Muscle layer of duodenum (tissue), 2 donors: ENCODE data around the gene ZNF678.
"Not testable (repeated sequence)": the region's sequence is repeated elsewhere in the genome, so short reads cannot be mapped to it uniquely, and the experiment has no call there.

Experiments
- H3K27ac ChIP-seq: one replicate; pipeline ENCODE4 v1.7.0; 2013; ENCODE audit warnings: mild to moderate bottlenecking, low read length
- H3K27me3 ChIP-seq: one replicate; pipeline ENCODE4 v1.7.0; 2013; ENCODE audit warnings: low read depth, mild to moderate bottlenecking, control low read depth, low read length
- H3K36me3 ChIP-seq, 2 donors: one replicate each; pipeline ENCODE4 v1.7.0; 2013; ENCODE audit warnings: low read length in 2 of 2, control low read depth in 1 of 2, mild to moderate bottlenecking in 1 of 2; ENCODE audit not compliant: insufficient read depth in 2 of 2, control insufficient read depth in 1 of 2
- H3K4me1 ChIP-seq, 2 donors: one replicate each; pipeline ENCODE4 v1.7.0; 2013; ENCODE audit warnings: low read length in 2 of 2, mild to moderate bottlenecking in 2 of 2, control low read depth in 1 of 2, moderate library complexity in 1 of 2; ENCODE audit not compliant: insufficient read depth in 2 of 2, control insufficient read depth in 1 of 2
- H3K4me3 ChIP-seq, 2 donors: one replicate each; pipeline ENCODE4 v1.7.0; 2013; ENCODE audit warnings: low read length in 2 of 2, low read depth in 1 of 2, mild to moderate bottlenecking in 1 of 2
- H3K9me3 ChIP-seq, 2 donors: one replicate each; pipeline ENCODE4 v1.7.0; 2013; ENCODE audit warnings: low read length in 2 of 2, control low read depth in 1 of 2, mild to moderate bottlenecking in 1 of 2; ENCODE audit not compliant: control insufficient read depth in 1 of 2
- donor health status: healthy.

ZNF678 gene

DNA sequence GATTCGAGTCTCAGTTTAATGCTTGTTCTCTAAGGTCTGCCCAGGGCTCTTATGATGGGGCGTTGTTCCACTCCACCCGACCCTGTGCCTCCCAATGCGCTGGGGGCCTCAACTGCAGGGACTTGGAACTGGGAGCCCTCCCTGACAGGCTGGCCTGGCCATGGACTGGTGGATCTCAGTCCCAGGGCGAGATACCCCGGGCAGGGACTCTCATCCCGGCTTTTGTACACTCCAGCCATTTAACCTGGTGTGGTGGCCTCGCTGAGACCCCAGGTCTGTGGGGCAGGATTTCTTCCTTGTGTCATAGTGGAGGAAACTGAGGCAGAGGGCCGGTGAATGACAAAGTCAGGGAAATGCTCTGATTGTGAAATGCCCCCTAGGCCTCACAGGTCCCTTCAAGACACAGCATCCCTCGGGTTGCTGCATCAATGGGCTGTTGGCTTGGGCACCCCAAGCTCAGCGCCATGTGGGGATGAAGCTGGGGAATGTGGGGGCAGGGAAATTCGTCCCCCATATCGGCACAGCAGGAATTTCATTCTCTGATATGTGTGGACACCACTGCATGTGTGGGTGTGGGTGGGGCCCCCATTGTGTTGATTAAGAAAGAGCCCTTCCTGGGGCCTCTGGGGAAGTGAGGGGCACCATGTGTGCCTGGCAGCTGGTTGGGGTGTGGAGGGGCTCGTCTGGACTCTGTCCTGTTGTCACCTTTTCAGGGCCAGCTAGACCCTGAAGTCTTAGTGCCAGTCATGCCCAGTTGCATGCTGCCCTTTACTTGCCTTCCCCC is 19.9 kb upstream of the ZNF678 start:
- Histone ChIP-seq H3K4me1 (peaks cover 0 to 6% of the 10 kb centered on the region in 2 donors), H3K9me3 (no peaks in the 10 kb centered on the region), H3K36me3 (no peaks in the 10 kb centered on the region), H3K4me3 (no peak overlapping the region), H3K27me3 (no peaks in the 10 kb centered on the region), H3K27ac (no peak overlapping the region)

DNA sequence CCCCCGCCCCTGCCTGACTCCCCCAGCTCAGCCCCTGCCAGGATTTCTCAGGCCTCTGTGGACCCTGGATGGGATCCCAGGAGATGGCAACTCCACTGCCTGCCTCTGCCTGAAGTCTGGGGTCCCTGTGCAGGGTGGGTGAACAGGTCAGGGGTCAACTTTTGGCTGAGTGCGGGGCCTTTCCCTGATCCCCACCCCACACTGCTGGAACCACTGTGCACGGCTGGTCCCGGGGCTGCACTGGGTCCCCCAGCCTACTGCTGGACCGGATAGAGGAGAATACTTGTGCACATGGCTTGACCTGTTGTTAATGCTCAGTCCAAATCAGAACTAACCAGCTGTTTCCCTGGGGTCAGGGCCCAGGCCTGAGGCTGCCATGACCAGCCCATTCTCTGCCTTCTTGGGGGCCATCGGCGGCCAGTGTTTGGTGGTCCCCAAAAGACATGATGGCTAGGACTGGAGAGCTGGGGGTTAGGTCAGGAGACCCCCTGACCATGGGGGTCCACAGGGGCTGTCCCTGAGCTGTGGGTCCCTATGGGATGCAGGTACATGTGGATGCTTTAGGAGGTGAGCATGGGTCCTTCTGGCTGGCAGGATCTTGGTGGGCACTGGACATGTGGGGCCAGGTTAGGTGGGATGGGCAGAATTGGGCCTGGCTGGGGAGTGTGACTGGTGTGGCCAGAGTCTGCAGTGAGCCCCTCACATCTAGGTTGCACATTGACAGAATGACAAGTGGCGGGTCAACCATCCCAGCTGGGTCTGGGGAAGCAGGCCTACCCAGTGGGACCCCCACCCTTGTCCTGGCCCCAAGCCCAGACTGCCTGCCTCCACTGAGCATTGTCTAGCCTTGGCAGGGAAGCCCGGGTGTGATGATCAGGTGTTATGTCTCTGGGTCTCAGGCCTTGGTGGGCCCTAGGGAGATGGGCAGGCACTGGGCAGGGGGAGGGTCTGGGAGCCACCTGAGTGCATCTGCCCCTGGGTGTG is 19.0 kb upstream of the ZNF678 start:
- Histone ChIP-seq H3K9me3 (no peaks in the 10 kb centered on the region), H3K4me3 (no peak overlapping the region), H3K4me1 (peaks cover 0 to 6% of the 10 kb centered on the region in 2 donors), H3K27me3 (no peaks in the 10 kb centered on the region), H3K36me3 (no peaks in the 10 kb centered on the region), H3K27ac (no peak overlapping the region)

DNA sequence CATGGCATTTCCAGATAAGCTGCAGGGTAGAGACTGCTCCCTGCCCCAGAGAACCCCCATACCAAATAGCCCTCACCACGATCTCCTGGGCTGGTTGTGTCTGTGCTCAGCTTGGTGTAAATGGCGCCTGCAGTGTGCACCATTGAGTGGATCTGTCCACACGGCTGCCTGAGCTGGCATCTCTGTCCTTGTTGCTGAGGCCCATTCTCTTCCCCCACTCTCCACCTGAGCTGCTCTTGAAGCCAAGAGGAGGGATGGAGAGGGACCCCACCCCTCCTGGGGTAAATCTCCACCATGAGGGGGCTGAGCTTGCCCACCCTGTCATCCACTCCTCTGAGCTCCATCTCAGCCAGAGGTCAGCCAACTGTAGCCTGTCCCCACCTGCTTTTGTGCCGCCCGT is 18.0 kb upstream of the ZNF678 start:
- no peaks in the 10 kb centered on the region for H3K9me3 ChIP-seq
- peaks cover 0 to 6% of the 10 kb centered on the region in 2 donors for H3K4me1 ChIP-seq
- H3K27me3 ChIP-seq = no peaks in the 10 kb centered on the region
- H3K4me3 ChIP-seq = no peak overlapping the region
- H3K36me3 ChIP-seq = no peaks in the 10 kb centered on the region
- H3K27ac ChIP-seq = no peak overlapping the region

DNA sequence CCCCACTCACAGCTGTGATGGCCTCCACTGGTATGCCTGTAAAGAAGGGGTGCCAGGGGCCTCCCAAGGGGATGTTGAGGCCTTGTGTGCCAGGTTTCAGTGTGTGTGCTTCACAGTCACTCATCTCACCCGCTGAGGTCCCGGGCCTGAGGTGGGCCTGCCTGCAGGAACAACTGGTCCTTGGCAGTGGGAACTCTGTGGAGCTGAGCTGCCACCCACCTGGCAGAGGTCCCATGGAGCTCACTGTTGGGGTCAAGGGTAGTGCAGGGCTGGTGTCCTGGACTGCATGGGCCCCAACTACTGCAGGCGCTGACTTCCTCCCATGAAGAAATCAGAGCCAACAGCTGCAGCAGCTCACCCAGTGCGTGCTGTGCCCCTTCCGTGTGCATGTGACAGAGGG is 17.3 kb upstream of the ZNF678 start:
- no peaks in the 10 kb centered on the region for H3K9me3 ChIP-seq
- no peak overlapping the region for H3K4me3 ChIP-seq
- H3K27me3 ChIP-seq = no peaks in the 10 kb centered on the region
- no peak overlapping the region for H3K27ac ChIP-seq
- peaks cover 0 to 6% of the 10 kb centered on the region in 2 donors for H3K4me1 ChIP-seq
- H3K36me3 ChIP-seq = no peaks in the 10 kb centered on the region

DNA sequence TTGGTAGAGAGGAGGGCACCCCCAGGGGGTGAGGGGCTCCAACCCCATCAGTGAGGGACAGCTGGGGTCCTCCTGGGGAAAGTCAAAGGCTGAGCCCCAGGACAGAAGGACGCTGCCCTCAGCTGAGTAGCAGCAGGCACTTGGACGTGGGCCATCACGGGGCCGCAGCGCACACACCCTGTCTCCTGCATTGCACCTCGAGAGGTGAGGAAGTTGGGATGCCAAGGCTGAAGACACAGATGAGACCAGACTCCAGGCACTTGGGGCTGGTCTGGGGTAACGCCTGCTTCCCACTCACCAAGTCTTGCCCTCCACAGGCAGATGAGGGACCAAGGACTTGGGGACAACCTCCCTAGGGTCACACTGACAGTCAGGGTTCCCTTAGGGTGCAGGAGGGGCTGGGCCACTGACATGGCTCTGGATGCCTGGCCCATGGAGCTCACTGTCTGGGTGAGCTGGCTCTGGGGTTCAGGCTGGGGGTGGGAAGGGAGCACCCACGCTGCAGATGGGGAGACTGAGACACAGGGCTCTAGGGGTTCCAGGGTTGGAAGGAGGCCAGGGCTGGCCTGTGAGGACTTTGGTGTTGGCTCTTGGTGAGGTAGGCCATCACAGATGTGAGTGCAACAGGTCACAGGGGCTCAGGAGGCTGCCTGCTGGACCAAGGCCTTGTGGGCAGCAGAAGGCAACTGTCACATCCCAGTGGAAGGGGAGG is 16.6 kb upstream of the ZNF678 start:
- H3K4me3 ChIP-seq = no peak overlapping the region
- H3K27ac ChIP-seq = no peak overlapping the region
- no peaks in the 10 kb centered on the region for H3K36me3 ChIP-seq
- H3K9me3 ChIP-seq = no peaks in the 10 kb centered on the region
- H3K27me3 ChIP-seq = no peaks in the 10 kb centered on the region
- H3K4me1 ChIP-seq = peaks cover 0 to 1% of the 10 kb centered on the region in 2 donors

- no peaks in the 10 kb centered on the region for H3K36me3 ChIP-seq
- peaks cover 0 to 2% of the 10 kb centered on the region in 2 donors for H3K9me3 ChIP-seq
- H3K4me1 ChIP-seq = no peaks in the 10 kb centered on the region
- no peak overlapping the region for H3K4me3 ChIP-seq
- H3K27me3 ChIP-seq = no peaks in the 10 kb centered on the region
- H3K27ac ChIP-seq = no peak overlapping the region
Measured at GRCh38 chr1:227547310-227548118, 15.8 kb upstream of the ZNF678 start.

- Histone ChIP-seq H3K9me3 (peaks cover 0 to 2% of the 10 kb centered on the region in 2 donors), H3K4me1 (no peaks in the 10 kb centered on the region), H3K4me3 (no peak overlapping the region), H3K27me3 (no peaks in the 10 kb centered on the region), H3K36me3 (no peaks in the 10 kb centered on the region), H3K27ac (no peak overlapping the region)
Measured at GRCh38 chr1:227548119-227548397, 15.3 kb upstream of the ZNF678 start.

DNA sequence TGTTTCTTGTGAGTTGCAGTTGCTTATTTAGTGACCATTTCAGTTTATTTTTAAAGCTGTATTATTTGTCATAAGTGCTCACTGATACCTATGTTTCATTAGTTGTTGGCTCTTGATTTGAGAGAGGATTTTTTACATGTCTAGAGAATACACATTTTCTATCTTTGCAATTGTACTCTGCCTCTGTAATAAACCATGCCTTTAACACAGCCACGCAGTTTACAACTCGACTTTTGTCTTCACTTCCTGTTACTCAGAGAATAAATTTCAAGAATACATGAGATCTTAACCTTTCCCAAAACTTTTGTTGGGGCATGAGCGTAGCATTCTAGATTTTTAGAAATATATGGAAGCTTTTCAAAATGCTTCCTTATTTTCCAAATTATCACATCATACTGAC is 14.9 kb upstream of the ZNF678 start:
- no peaks in the 10 kb centered on the region for H3K4me1 ChIP-seq
- no peak overlapping the region for H3K4me3 ChIP-seq
- H3K36me3 ChIP-seq = no peaks in the 10 kb centered on the region
- H3K9me3 ChIP-seq = peaks cover 0 to 2% of the 10 kb centered on the region in 2 donors
- no peaks in the 10 kb centered on the region for H3K27me3 ChIP-seq
- no peak overlapping the region for H3K27ac ChIP-seq

- Histone ChIP-seq H3K4me1 (no peaks in the 10 kb centered on the region), H3K27me3 (no peaks in the 10 kb centered on the region), H3K9me3 (peaks cover 0 to 2% of the 10 kb centered on the region in 2 donors), H3K27ac (no peak overlapping the region), H3K36me3 (no peaks in the 10 kb centered on the region), H3K4me3 (no peak overlapping the region)
Measured at GRCh38 chr1:227549892-227550291, 13.5 kb upstream of the ZNF678 start.

DNA sequence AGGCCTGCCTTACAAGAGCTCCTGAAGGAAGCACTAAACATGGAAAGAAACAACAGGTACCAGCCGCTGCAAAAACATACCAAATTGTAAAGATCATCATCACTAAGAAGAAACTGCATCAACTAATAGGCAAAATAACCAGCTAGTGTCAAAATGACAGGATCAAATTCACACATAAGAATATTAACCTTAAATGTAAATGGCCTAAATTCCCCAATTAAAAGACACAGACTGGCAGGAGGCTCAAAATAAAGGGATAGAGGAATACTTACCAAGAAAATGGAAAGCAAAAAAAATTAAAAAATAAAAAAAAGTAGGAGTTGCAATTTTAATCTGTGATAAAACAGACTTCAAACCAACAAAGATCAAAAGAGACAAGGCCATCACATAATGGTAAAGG is 11.5 kb upstream of the ZNF678 start:
- not testable (repeated sequence) for H3K4me1 ChIP-seq

More for the DNA sequence above, 11.5 kb upstream of the ZNF678 start:
- H3K4me3 ChIP-seq, H3K27me3 ChIP-seq, H3K27ac ChIP-seq, H3K9me3 ChIP-seq, H3K36me3 ChIP-seq: not testable (repeated sequence)
